AG09319 (cell line): ENCODE data around the gene ALG14.

Source experiments
- DNase-seq: peaks from one replicate; pipeline ENCODE4 v3.0.0-alpha.2; 2010; ENCODE audit warnings: low read depth; ENCODE audit errors: extremely low read depth
- TF ChIP-seq, protein P1 (sequence below): IDR thresholded peaks from 2 replicates; pipeline ENCODE4 v1.5.1; 2011; ENCODE audit warnings: low read depth, mild to moderate bottlenecking, inconsistent platforms, low read length, moderate library complexity

Gene ALG14

DNA sequence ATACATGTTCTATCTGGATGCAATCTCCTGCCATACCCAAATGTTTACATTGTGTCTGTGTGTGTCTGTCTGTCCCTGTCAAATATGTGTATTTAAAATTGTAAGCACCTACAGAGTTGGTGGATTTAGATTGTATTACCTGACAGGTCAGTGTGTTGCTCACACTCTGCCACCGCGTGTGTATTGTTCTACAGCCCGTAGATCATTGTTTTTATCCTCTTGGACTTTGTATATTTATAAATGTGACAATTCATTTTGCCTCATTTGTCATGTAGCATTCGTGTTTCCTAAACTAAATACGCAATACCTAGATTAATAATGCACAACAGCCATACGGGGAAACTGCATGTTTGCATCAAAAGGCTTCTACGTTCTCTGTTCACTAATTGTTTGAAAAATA, 634 bp downstream of the ALG14 start:
- DNase-seq = no peak
- TF ChIP-seq, protein P1, sequence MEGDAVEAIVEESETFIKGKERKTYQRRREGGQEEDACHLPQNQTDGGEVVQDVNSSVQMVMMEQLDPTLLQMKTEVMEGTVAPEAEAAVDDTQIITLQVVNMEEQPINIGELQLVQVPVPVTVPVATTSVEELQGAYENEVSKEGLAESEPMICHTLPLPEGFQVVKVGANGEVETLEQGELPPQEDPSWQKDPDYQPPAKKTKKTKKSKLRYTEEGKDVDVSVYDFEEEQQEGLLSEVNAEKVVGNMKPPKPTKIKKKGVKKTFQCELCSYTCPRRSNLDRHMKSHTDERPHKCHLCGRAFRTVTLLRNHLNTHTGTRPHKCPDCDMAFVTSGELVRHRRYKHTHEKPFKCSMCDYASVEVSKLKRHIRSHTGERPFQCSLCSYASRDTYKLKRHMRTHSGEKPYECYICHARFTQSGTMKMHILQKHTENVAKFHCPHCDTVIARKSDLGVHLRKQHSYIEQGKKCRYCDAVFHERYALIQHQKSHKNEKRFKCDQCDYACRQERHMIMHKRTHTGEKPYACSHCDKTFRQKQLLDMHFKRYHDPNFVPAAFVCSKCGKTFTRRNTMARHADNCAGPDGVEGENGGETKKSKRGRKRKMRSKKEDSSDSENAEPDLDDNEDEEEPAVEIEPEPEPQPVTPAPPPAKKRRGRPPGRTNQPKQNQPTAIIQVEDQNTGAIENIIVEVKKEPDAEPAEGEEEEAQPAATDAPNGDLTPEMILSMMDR = no peak

DNA sequence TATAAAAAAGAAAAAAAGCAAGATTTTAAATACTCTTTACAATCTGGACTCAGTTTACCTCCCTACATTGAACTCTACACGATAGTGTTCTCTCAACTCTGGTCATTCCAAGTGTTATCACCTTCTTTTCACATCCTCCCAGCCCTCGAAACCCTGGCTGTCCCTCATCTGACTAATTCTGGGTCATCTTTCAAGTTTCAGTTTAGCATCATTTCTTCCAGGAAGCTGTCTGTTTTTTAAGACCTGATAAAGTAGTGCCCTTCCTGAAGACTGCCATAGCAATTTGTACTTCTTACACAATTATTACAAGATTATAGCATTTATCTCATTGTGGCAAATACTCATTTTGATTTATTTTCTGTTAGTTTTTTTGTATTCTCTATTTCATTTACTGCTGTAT, 1.2 kb downstream of the ALG14 start:
- TF ChIP-seq, protein P1 = no peak
- DNase-seq = no peak

DNA sequence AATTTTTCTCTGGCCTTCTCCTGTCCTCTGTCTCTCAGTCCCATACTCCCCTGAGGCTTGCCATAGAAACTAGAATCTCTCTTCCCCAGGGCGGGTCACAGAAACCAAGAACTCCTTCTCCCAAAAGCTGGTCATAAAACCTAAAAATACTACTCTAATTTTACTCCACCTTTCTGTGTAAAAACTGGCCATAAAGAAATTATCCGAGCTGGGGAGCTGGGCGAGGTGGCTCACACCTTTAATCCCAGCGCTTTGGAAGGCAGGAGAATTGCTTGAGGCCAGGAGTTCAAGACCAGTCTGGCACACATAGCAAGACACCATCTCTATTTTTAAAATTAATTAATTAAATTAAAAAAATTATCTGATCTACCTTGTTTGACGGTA, 3.0 kb downstream of the ALG14 start:
- DNase-seq = no peak
- TF ChIP-seq, protein P1 = no peak

DNA sequence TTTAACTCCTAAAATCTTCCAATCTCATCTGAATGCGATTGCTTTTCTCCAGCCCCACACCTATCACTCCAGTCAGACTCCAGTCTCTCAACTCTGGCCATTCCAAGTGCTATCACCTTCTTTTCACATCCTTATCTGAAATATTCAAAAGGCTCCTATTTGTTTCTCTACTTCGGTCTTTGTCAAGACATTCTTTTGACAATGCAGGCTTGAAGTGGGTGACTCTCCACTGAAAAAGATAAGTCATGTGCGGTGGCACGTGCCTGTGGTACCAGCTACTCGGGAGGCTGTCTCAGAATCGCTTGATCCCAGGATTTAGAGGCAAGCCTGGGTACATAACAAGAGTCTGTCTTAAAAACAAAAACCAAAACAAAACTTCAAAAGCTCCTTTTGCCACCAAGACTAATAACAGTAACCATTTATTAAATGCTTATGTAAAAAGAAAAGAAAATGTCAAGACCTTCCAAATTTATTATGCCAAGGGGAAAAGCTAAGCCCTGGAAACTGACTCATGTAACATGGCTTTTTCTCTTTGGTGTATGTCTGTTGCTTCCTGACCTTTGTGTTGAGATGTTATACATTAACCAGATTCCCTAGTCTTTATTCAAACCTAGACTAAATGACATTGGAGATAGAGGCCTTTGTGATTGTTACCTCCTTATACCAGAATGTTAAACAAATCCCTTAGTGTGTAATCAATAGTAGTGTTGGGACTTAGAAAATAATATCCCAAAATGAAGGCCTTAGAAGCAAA, 3.6 kb downstream of the ALG14 start:
- TF ChIP-seq, protein P1 = no peak
- no peak for DNase-seq

DNA sequence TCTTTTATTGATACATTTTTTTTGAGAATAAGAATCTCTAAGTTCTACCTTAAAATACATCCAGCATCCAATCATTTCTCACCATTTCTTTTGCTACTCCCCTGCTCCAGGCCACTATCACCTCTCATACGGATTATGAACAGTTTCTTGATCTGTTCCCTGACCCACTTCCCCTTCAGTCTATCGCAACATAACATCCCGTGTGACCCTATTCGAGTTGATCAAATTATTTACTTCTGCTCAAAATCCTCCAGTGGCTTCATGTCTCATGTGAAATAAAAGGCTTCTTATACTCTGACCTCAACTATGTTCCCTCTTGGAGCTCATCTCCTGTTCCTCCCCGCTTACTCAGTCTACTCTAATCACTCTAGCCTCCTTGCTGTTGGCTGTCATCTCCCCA, 5.2 kb downstream of the ALG14 start:
- TF ChIP-seq, protein P1 = no peak
- no peak for DNase-seq

DNA sequence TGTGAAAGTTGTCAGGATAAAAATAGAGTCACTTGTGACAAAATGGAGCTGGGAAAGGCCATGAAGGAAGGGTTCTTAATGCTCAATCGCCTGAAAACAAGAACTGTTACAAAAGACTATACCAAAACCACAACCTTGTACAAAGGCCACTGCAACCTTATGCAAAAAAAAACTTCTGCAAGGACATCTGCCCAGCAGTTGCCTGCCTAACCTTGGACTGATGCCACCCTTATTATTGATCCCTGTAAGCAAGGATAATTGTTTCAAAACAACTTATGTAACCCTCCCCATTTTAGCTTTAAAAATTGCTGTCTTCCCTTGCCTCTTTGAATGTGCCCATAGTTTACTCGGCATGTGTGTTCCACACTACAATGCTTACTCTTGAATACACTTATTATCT, 5.7 kb downstream of the ALG14 start:
- DNase-seq = no peak
- TF ChIP-seq, protein P1 = no peak

DNA sequence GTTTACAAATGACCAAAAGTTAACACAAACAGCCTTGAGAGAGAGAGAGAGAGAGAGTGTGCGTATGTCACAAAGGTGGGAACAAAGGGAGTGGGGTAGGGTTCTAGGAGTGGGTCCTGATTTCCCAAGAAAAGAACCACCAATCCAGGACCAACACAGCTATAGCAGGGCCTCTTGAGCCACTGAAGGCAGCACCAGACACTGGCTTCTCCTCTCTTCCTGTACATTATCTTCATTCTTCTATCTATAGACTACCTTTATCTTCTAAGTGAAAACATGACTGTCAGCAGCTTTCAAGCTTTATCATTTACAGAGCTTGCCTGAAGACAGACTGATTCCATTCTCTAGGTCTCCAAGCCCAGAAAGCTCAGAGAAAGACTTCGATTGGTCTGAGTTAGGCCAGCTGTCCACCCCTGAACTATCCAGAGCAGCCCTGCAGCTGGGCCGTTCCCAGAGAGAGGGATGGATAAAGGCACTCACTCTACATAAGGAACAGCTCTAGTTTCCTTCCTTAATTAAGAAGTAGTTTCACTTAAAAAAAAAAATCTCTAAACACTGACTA, 11.2 kb downstream of the ALG14 start:
- TF ChIP-seq, protein P1 = no peak
- DNase-seq = no peak
